Prostate gland (tissue), 2 donors: Measurements from ENCODE around the gene MSMO1. TPM values are rescaled to one million over a fixed set of nuclear protein-coding genes. Genes with fewer than 3 reads are reported as not detected.
"Not testable (repeated sequence)": the region's sequence is repeated elsewhere in the genome, so short reads cannot be mapped to it uniquely, and the experiment has no call there.

ENCODE experiments used
- DNase-seq: peaks from one replicate; pipeline ENCODE4 v3.0.0-alpha.2; 2019; ENCODE audit warnings: low spot score
- H3K27ac ChIP-seq, 2 donors: fragments of 200-600 bp; sonication (generic); 2 replicates each; pipeline ENCODE4 v1.5.1; 2017 to 2019
- H3K27me3 ChIP-seq: fragments of 200-600 bp; sonication (generic); replicated peaks from 2 replicates; pipeline ENCODE4 v1.5.1; 2019; ENCODE audit not compliant: insufficient read depth
- H3K36me3 ChIP-seq, 2 donors: fragments of 200-600 bp; sonication (generic); 1 replicate in 1 of 2; 2 replicates in 1 of 2; pipeline versions ENCODE4 v1.5.1 to v1.8.1; 2017 to 2019
- H3K4me1 ChIP-seq: fragments of 200-600 bp; sonication (generic); replicated peaks from 2 replicates; pipeline ENCODE4 v1.5.1; 2019
- H3K4me3 ChIP-seq, 2 donors: fragments of 200-600 bp; sonication (generic); 2 replicates each; pipeline ENCODE4 v1.5.1; 2017 to 2019
- H3K9me3 ChIP-seq: fragments of 200-600 bp; sonication (generic); 2 replicates; pipeline ENCODE4 v1.5.1; 2017
- POLR2A ChIP-seq: fragments of 450-650 bp; IDR thresholded peaks from one replicate; pipeline ENCODE4 v1.6.1; 2016; ENCODE audit warnings: antibody characterized with exemption, mild to moderate bottlenecking
- POLR2AphosphoS5 ChIP-seq: sonication (generic); formaldehyde crosslinking; IDR thresholded peaks from one replicate; pipeline ENCODE4 v1.6.1; 2017; ENCODE audit warnings: antibody characterized with exemption
- WGBS: methylation state at CpG from one replicate; pipeline ENCODE4 v1.1.5; 2018; 5-methylcytosine and 5-hydroxymethylcytosine counted together
- intact Hi-C: fragments of 100-400 bp; cut with DNase I; formaldehyde crosslinking; loops from one replicate; pipeline ENCODE4 v1.14.2; 2022
- total RNA-seq, 2 donors: library from RNA; depleted of rRNA; stranded (reverse); fragments of >200 nt; gene quantifications; one replicate each; pipeline ENCODE4 v1.1.0, GENCODE V29; 2016
- TF ChIP-seq, protein P1 (sequence below), 4 experiments: fragments of 200-600 bp in 2 of 4; fragments of 450-650 bp in 2 of 4; sonication (generic) in 2 of 4; IDR thresholded peaks; 1 replicate in 3 of 4; 2 replicates in 1 of 4; pipeline ENCODE4 v1.5.1; 2016 to 2019; ENCODE audit warnings: antibody characterized with exemption in 4 of 4, mild to moderate bottlenecking in 2 of 4, moderate library complexity in 2 of 4

Gene MSMO1
- total RNA-seq, 2 donors from 2014 or later, result 45.0 to 76.9 TPM

DNA sequence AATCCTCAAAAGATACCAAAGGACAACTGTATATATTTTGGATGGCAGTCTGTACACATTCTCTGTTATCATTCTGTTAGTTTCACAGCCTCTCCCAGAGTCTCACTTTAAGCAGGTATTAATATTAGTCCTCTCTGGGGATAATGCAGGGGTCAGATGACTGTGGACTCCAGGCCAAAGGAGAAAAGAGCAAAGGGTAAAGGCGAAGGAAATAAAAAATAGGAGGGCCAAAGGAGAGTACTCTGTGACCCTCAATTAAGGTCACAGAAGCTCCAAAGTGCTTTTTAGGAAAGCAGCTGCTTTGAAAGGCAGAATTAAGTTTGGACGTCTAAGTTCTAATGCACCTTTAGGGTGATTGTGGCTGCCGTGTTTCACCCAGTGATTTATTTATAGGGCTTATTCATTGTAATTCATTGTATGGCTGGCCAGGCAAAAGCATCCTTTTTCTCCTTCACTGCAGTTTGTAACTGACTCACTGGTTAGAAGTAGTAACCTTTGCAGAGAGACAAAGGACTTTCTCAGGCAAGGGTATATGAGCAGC lies 7.8 kb downstream of the MSMO1 start:
- H3K4me3 ChIP-seq, result no peak overlapping the region
- H3K4me1 ChIP-seq, result no peaks in the 10 kb centered on the region
- WGBS, result 73% methylated on average over 3 of the region's 3 CpGs
- H3K36me3 ChIP-seq, result no peaks in the 10 kb centered on the region
- no peak for DNase-seq
- H3K27me3 ChIP-seq, result no peaks in the 10 kb centered on the region
- no peak overlapping the region for H3K27ac ChIP-seq
- TF ChIP-seq POLR2A (no peak), POLR2AphosphoS5 (no peak)
- TF ChIP-seq, protein P1, sequence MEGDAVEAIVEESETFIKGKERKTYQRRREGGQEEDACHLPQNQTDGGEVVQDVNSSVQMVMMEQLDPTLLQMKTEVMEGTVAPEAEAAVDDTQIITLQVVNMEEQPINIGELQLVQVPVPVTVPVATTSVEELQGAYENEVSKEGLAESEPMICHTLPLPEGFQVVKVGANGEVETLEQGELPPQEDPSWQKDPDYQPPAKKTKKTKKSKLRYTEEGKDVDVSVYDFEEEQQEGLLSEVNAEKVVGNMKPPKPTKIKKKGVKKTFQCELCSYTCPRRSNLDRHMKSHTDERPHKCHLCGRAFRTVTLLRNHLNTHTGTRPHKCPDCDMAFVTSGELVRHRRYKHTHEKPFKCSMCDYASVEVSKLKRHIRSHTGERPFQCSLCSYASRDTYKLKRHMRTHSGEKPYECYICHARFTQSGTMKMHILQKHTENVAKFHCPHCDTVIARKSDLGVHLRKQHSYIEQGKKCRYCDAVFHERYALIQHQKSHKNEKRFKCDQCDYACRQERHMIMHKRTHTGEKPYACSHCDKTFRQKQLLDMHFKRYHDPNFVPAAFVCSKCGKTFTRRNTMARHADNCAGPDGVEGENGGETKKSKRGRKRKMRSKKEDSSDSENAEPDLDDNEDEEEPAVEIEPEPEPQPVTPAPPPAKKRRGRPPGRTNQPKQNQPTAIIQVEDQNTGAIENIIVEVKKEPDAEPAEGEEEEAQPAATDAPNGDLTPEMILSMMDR (IDR thresholded peaks at IDR 0.05), result no peak
- H3K9me3 ChIP-seq, result no peaks in the 10 kb centered on the region
- intact Hi-C loops, result no loop called here

DNA sequence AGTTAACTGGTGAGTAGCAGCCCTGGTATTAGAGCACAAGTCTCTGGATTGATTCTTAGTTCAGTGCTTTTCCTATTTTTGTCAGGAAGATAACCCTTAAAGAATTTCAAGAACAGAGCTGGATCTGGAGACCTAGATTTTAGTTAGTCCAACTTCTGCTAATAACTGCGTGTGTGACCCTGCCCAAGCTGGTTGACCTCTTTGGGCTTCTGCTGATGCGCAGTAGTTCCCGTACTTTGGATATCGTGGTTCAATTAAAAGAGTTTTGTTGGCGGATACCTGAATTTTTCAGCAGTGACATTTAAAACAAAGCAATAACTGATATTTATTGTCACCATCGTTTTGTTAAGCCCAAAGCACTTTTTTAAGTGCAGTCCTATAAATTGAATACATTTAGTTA lies 9.3 kb downstream of the MSMO1 start:
- Histone ChIP-seq H3K4me1 (no peaks in the 10 kb centered on the region), H3K9me3 (no peaks in the 10 kb centered on the region), H3K4me3 (no peak overlapping the region), H3K27ac (no peak overlapping the region), H3K36me3 (no peaks in the 10 kb centered on the region), H3K27me3 (no peaks in the 10 kb centered on the region)
- intact Hi-C loops, result no loop called here
- no peak for DNase-seq
- 84% methylated on average over 6 of the region's 6 CpGs for WGBS
- TF ChIP-seq, protein P1 (IDR thresholded peaks at IDR 0.05), result no peak
- TF ChIP-seq POLR2A (no peak), POLR2AphosphoS5 (no peak)

DNA sequence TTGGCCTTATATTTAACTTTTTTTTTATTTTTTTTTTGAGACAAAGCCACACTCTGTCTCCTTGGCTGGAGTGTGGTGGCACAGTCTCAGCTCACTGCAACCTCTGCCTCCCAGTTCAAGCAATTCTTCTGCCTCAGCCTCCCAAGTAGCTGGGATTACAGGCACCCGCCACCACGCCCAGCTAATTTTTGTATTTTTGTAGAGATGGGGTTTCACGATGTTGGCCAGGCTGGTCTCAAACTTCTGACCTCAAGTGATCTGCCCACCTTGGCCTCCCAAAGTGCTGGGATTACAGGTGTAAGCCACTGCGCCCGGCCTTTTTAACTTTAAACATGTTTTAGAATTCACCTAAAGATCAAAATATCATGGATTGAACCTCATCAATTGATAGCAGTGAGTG lies 14.9 kb downstream of the MSMO1 start:
- H3K27me3 ChIP-seq, H3K4me1 ChIP-seq, DNase-seq, H3K36me3 ChIP-seq, H3K27ac ChIP-seq, intact Hi-C loops, H3K4me3 ChIP-seq, H3K9me3 ChIP-seq: not testable (repeated sequence)
- WGBS, result 98% methylated on average over 5 of the region's 5 CpGs

DNA sequence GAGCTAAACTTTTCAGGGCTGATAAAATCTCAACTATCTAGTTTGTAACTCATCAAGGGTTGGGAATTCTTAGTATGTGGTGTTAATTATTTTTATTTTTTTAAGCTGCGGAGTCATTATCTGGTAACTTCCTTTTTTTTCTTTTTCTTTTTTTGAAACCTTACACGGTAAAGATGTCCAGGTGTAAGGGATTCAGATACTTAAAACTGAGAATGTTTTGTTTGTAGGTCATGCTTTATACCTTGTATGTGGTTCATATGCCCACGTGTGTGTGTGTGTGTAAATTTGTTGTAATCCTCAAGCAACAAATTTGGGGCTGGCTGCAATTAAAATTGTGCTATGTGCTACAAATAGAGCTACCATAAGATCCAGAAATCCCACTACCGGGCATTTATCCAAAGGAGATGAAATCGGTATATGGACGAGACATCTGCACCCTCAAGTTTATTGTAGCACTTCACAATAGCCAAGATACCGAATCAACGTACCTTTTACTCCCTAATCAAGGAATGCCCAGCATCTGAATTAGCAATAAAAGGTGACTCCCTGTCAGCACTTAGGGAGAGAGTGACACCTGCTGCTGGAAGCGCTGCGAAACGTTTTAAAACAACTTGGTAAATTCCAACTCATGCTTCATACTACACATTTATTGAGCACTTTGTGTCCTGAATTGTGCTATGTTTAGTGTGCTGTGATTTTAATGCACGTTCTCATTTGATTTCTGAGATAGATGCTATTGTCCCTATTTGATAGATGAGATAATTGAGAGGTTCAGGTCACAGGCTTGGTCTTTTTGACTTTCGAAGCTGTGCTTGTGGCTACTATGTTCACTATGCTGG lies 16.1 kb downstream of the MSMO1 start:
- H3K27me3 ChIP-seq, result no peaks in the 10 kb centered on the region
- no peak for DNase-seq
- no peak overlapping the region for H3K27ac ChIP-seq
- intact Hi-C loops, result no loop called here
- H3K9me3 ChIP-seq, result no peaks in the 10 kb centered on the region
- WGBS, result 55% methylated on average over 13 of the region's 13 CpGs
- TF ChIP-seq, protein P1 (IDR thresholded peaks at IDR 0.05), result peak in 3 of 4 experiments; percentile 23 to 32 (median 25)
- TF ChIP-seq POLR2AphosphoS5 (no peak), POLR2A (no peak)
- H3K36me3 ChIP-seq, result no peaks in the 10 kb centered on the region
- H3K4me3 ChIP-seq, result no peak overlapping the region
- no peaks in the 10 kb centered on the region for H3K4me1 ChIP-seq

DNA sequence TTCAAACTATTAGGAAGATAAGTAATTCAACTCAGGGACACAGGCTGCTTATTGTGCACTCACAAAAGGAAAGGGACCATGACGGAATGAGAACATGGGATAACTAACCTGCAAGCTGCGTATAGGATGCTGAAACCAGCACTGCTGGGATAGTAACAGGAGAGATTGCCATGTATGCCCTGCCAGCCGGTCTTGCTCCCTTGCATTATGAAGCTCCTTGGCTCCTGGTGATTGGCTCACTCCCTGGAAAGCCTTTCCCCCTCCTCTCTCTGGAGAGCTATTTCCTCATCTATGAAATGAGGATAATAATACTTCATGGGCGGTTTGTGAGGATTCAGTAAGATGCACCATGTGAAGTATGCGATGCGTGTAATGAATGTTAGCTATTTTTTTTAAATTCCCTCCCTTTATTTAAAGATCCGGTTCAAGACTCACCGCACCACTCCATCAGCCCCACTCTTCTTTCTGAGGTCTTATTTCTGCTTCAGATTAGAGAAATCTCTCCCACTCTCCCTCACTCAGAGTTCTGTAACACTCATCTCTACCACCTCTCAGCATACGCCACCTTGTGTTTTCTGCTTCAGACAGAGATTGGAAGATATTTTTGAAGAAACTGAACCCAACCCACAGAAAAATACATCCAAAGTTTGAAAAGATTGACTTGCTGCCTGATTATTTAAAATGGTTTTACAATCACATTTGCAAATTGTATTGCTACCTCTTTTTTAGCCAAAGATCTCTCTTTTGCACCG lies 18.4 kb downstream of the MSMO1 start:
- no peaks in the 10 kb centered on the region for H3K4me1 ChIP-seq
- H3K4me3 ChIP-seq, result no peak overlapping the region
- TF ChIP-seq POLR2A, result no peak
- TF ChIP-seq, protein P1 (IDR thresholded peaks at IDR 0.05), result no peak
- TF ChIP-seq POLR2AphosphoS5, result no peak
- no peaks in the 10 kb centered on the region for H3K27me3 ChIP-seq
- no peak for DNase-seq
- H3K36me3 ChIP-seq, result no peaks in the 10 kb centered on the region
- no peaks in the 10 kb centered on the region for H3K9me3 ChIP-seq
- 72% methylated on average over 10 of the region's 10 CpGs for WGBS
- intact Hi-C loops, result loop anchor here (5.0 kb wide), 1 partner anchor 214 kb away; no protein-coding TSS in a partner anchor
- no peak overlapping the region for H3K27ac ChIP-seq
